ENCODE data around the gene COMP.

DNA sequence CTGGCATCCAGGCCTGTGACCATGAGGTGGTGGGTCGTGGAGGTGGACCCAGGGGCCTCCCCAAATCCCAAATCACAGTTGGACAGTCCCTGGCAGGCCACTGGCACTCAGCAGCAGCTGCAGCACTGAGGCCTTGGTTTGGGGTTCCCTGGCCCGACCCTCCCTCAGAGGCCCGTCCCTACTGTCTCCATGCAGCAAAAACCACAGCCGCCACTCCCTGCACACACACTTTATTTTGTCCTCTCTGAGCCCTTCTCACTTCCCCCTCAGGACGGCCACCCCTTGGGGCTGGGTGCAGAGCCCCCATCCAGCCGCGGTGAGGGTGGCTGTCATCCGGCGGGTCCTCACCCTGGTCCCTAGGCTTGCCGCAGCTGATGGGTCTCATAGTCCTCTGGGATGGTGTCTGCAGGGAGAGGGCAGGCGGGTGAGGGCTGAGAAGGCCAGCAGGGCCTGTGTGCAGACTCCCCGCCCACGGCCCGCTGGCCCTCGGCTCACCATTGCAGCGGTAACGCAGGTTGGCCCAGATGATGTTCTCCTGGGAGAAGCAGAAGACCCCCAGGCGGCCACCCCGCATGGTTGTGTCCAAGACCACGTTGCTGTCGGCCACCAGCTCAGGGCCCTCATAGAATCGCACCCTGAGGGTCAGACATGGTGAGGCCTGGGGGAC, 8.4 kb downstream of the COMP start:
- TF ChIP-seq, protein P1, sequence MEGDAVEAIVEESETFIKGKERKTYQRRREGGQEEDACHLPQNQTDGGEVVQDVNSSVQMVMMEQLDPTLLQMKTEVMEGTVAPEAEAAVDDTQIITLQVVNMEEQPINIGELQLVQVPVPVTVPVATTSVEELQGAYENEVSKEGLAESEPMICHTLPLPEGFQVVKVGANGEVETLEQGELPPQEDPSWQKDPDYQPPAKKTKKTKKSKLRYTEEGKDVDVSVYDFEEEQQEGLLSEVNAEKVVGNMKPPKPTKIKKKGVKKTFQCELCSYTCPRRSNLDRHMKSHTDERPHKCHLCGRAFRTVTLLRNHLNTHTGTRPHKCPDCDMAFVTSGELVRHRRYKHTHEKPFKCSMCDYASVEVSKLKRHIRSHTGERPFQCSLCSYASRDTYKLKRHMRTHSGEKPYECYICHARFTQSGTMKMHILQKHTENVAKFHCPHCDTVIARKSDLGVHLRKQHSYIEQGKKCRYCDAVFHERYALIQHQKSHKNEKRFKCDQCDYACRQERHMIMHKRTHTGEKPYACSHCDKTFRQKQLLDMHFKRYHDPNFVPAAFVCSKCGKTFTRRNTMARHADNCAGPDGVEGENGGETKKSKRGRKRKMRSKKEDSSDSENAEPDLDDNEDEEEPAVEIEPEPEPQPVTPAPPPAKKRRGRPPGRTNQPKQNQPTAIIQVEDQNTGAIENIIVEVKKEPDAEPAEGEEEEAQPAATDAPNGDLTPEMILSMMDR (IDR thresholded peaks at IDR 0.05), result no peak
- TF ChIP-seq TCF7L2 (IDR thresholded peaks at IDR 0.05; ENCODE audit: low read depth, low read length), result no peak
- no peak for TF ChIP-seq POLR2AphosphoS5 (IDR thresholded peaks at IDR 0.05; ENCODE audit: low read depth, low read length)
- TF ChIP-seq, protein P2, sequence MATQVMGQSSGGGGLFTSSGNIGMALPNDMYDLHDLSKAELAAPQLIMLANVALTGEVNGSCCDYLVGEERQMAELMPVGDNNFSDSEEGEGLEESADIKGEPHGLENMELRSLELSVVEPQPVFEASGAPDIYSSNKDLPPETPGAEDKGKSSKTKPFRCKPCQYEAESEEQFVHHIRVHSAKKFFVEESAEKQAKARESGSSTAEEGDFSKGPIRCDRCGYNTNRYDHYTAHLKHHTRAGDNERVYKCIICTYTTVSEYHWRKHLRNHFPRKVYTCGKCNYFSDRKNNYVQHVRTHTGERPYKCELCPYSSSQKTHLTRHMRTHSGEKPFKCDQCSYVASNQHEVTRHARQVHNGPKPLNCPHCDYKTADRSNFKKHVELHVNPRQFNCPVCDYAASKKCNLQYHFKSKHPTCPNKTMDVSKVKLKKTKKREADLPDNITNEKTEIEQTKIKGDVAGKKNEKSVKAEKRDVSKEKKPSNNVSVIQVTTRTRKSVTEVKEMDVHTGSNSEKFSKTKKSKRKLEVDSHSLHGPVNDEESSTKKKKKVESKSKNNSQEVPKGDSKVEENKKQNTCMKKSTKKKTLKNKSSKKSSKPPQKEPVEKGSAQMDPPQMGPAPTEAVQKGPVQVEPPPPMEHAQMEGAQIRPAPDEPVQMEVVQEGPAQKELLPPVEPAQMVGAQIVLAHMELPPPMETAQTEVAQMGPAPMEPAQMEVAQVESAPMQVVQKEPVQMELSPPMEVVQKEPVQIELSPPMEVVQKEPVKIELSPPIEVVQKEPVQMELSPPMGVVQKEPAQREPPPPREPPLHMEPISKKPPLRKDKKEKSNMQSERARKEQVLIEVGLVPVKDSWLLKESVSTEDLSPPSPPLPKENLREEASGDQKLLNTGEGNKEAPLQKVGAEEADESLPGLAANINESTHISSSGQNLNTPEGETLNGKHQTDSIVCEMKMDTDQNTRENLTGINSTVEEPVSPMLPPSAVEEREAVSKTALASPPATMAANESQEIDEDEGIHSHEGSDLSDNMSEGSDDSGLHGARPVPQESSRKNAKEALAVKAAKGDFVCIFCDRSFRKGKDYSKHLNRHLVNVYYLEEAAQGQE (IDR thresholded peaks at IDR 0.05; ENCODE audit: insufficient read depth in 1 of 2, low read depth in 2 of 2, low read length in 1 of 2), result no peak
- no peak for TF ChIP-seq SIN3A (IDR thresholded peaks at IDR 0.05; ENCODE audit: borderline replicate concordance, insufficient read depth, low read depth, low read length)
